ENCODE measurements around the gene TDO2. TPM values are rescaled to one million over a fixed set of nuclear protein-coding genes. Genes with fewer than 3 reads are reported as not detected.
A peak's percentile ranks its signal among the peaks of the same experiment; 100 is the strongest.

TDO2 gene
- total and polyA plus RNA-seq, 2 of the 13 experiments (the other 11 are each of a cell fraction or from before 2014, with no cell fraction given), result not detected

DNA sequence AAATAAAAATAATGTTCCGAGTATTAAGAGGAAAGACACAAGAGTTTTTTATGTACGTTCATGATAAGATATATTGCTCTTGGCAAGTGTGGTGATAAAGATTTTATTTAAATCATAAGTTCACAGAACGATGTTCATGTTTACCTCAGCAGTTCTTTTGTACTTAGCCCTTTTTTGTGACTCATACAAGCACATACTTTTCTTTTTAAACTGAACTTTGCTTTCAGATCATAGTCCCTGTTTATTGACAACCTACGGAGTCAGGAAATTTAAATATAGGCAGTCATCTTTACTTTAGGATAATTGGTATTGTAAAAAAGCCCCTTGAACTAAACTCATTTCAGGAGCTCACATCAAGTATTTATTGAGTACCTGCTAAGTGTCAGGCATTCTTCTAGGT lies 51.4 kb downstream of the TDO2 start (continued):
- TF ChIP-seq, protein P1, sequence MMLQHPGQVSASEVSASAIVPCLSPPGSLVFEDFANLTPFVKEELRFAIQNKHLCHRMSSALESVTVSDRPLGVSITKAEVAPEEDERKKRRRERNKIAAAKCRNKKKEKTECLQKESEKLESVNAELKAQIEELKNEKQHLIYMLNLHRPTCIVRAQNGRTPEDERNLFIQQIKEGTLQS (CRISPR knock-in tag; IDR thresholded peaks at IDR 0.05), result no peak
- TF ChIP-seq CEBPG (CRISPR knock-in tag; IDR thresholded peaks at IDR 0.05) (no peak), SALL2 (CRISPR knock-in tag; IDR thresholded peaks at IDR 0.05) (no peak), RBFOX2 (IDR thresholded peaks at IDR 0.05; ENCODE audit: low read depth, low read length) (no peak), MAFK (conservative IDR thresholded peaks at IDR 0.05 in 1 of 2, IDR thresholded peaks at IDR 0.05 in 1 of 2; ENCODE audit: low read length in 2 of 2) (peak; percentile 36 to 58; a peak in 3 of 4 replicates), BRCA1 (CRISPR knock-in tag; IDR thresholded peaks at IDR 0.05) (no peak), GABPA (IDR thresholded peaks at IDR 0.05; ENCODE audit: low read depth, low read length) (no peak), GABPA (CRISPR knock-in tag; IDR thresholded peaks at IDR 0.05; ENCODE audit: low read depth) (peak; percentile 43; the same call in 1 of the 2 replicates), HNF4A (CRISPR knock-in tag; IDR thresholded peaks at IDR 0.05) (peak; percentile 67), POLR2A (IDR thresholded peaks at IDR 0.05; ENCODE audit: insufficient read depth in 1 of 2, low read depth in 2 of 2, low read length in 2 of 2) (no peak), ZNF772 (CRISPR knock-in tag; IDR thresholded peaks at IDR 0.05) (no peak), IKZF5 (CRISPR knock-in tag; IDR thresholded peaks at IDR 0.05) (no peak), ZNF30 (CRISPR knock-in tag; IDR thresholded peaks at IDR 0.05) (no peak), NCOA2 (CRISPR knock-in tag; IDR thresholded peaks at IDR 0.05) (no peak; the same call in 1 of the 2 replicates), ELF3 (CRISPR knock-in tag; IDR thresholded peaks at IDR 0.05) (peak; percentile 37; the same call in 1 of the 2 replicates), ZNF513 (CRISPR knock-in tag; conservative IDR thresholded peaks at IDR 0.05) (no peak), ZBTB38 (CRISPR knock-in tag; IDR thresholded peaks at IDR 0.05) (no peak), ZNF678 (CRISPR knock-in tag; IDR thresholded peaks at IDR 0.05) (no peak), FOXA1 (IDR thresholded peaks at IDR 0.05) (0 out of 2 replicates have a peak, but pooled peaks have one; percentile 14), FOXA1 (CRISPR knock-in tag; IDR thresholded peaks at IDR 0.05) (no peak), ARID3A (IDR thresholded peaks at IDR 0.05; ENCODE audit: low read depth, low read length) (peak; percentile 60; the same call in 1 of the 2 replicates), TFE3 (CRISPR knock-in tag; IDR thresholded peaks at IDR 0.05) (no peak), PLRG1 (conservative IDR thresholded peaks at IDR 0.05) (no peak), TMF1 (CRISPR knock-in tag; IDR thresholded peaks at IDR 0.05; ENCODE audit: low read depth) (no peak)
- TF ChIP-seq, protein P2, sequence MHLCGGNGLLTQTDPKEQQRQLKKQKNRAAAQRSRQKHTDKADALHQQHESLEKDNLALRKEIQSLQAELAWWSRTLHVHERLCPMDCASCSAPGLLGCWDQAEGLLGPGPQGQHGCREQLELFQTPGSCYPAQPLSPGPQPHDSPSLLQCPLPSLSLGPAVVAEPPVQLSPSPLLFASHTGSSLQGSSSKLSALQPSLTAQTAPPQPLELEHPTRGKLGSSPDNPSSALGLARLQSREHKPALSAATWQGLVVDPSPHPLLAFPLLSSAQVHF (CRISPR knock-in tag; IDR thresholded peaks at IDR 0.05), result no peak
- TF ChIP-seq, protein P3, sequence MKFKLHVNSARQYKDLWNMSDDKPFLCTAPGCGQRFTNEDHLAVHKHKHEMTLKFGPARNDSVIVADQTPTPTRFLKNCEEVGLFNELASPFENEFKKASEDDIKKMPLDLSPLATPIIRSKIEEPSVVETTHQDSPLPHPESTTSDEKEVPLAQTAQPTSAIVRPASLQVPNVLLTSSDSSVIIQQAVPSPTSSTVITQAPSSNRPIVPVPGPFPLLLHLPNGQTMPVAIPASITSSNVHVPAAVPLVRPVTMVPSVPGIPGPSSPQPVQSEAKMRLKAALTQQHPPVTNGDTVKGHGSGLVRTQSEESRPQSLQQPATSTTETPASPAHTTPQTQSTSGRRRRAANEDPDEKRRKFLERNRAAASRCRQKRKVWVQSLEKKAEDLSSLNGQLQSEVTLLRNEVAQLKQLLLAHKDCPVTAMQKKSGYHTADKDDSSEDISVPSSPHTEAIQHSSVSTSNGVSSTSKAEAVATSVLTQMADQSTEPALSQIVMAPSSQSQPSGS (CRISPR knock-in tag; IDR thresholded peaks at IDR 0.05), result no peak

Data from HepG2 (cell line).